Lower lobe of right lung (tissue), 2 donors: ENCODE data around the gene RAB14. TPM values are rescaled to one million over a fixed set of nuclear protein-coding genes. Genes with fewer than 3 reads are reported as not detected.
"Not testable (repeated sequence)": the region's sequence is repeated elsewhere in the genome, so short reads cannot be mapped to it uniquely, and the experiment has no call there.

ENCODE experiments used
- ATAC-seq, 2 donors: fragments of 200-7000 bp; cut with Tn5 transposase; one replicate each; pipeline ENCODE4 v1.9.1; 2020 to 2022; ENCODE audit warnings: mild to moderate bottlenecking in 2 of 2, moderate library complexity in 2 of 2
- DNase-seq: peaks from one replicate; pipeline ENCODE4 v3.0.0-alpha.2; 2020
- H3K27ac ChIP-seq: fragments of 200-600 bp; one replicate; pipeline ENCODE4 v1.8.0; 2022
- H3K27me3 ChIP-seq: fragments of 200-600 bp; one replicate; pipeline ENCODE4 v1.8.0; 2022; ENCODE audit warnings: low read depth
- H3K36me3 ChIP-seq: fragments of 200-600 bp; one replicate; pipeline ENCODE4 v1.8.0; 2022; ENCODE audit warnings: mild to moderate bottlenecking
- H3K4me1 ChIP-seq: fragments of 200-600 bp; one replicate; pipeline ENCODE4 v1.8.0; 2022
- H3K4me3 ChIP-seq: fragments of 200-600 bp; one replicate; pipeline ENCODE4 v1.8.0; 2022; ENCODE audit warnings: mild to moderate bottlenecking
- H3K9me3 ChIP-seq: fragments of 200-600 bp; one replicate; pipeline ENCODE4 v1.8.0; 2022
- intact Hi-C: fragments of 100-400 bp; cut with DNase I; formaldehyde crosslinking; loops from one replicate; pipeline ENCODE4 v1.11.0; 2022
- total RNA-seq: library from RNA; stranded (reverse); fragmentation: NEBNext Ultra II Directional; extraction: Animal tissue kit (Norgen Biotek cat#: 25700); gene quantifications from one replicate; pipeline ENCODE4 v1.2.1, GENCODE V29; 2021
- TF ChIP-seq, protein P1 (sequence below): fragments of 200-600 bp; IDR thresholded peaks from one replicate; pipeline ENCODE4 v1.8.0; 2022; ENCODE audit warnings: antibody characterized with exemption, mild to moderate bottlenecking
- donor health status: DM: no; HTN: yes; CAD: no; lungs with severe emphysema.

RAB14 gene
- total RNA-seq, 1 donor from 2014 or later, result 101 TPM

DNA sequence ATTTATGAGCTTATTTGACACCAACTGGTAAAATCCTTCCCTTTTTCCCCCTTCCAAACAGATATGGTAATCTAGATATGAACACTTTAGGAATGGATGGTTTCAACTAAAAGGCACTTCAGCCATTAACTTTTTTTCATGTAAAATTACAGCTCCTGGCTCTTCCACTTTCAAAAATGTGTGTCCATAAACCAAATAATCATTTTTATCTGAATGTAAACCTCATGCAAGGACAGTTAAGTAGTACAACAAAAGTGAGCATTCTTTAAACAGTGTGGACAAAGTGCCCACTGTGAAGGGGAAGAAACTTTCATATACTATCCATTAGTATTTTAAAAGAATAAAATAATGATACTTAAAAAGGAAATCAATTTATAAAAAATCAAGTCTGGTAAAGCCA lies 17.2 kb downstream of the RAB14 start:
- peaks cover 60% of the 10 kb centered on the region for H3K4me1 ChIP-seq
- H3K4me3 ChIP-seq, result no peak overlapping the region
- TF ChIP-seq, protein P1, sequence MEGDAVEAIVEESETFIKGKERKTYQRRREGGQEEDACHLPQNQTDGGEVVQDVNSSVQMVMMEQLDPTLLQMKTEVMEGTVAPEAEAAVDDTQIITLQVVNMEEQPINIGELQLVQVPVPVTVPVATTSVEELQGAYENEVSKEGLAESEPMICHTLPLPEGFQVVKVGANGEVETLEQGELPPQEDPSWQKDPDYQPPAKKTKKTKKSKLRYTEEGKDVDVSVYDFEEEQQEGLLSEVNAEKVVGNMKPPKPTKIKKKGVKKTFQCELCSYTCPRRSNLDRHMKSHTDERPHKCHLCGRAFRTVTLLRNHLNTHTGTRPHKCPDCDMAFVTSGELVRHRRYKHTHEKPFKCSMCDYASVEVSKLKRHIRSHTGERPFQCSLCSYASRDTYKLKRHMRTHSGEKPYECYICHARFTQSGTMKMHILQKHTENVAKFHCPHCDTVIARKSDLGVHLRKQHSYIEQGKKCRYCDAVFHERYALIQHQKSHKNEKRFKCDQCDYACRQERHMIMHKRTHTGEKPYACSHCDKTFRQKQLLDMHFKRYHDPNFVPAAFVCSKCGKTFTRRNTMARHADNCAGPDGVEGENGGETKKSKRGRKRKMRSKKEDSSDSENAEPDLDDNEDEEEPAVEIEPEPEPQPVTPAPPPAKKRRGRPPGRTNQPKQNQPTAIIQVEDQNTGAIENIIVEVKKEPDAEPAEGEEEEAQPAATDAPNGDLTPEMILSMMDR, result no peak
- peaks cover 60% of the 10 kb centered on the region for H3K36me3 ChIP-seq
- DNase-seq (no peak), ATAC-seq (no peak)
- no peaks in the 10 kb centered on the region for H3K9me3 ChIP-seq
- intact Hi-C loops, result no loop called here
- H3K27ac ChIP-seq, result no peak overlapping the region
- no peaks in the 10 kb centered on the region for H3K27me3 ChIP-seq

DNA sequence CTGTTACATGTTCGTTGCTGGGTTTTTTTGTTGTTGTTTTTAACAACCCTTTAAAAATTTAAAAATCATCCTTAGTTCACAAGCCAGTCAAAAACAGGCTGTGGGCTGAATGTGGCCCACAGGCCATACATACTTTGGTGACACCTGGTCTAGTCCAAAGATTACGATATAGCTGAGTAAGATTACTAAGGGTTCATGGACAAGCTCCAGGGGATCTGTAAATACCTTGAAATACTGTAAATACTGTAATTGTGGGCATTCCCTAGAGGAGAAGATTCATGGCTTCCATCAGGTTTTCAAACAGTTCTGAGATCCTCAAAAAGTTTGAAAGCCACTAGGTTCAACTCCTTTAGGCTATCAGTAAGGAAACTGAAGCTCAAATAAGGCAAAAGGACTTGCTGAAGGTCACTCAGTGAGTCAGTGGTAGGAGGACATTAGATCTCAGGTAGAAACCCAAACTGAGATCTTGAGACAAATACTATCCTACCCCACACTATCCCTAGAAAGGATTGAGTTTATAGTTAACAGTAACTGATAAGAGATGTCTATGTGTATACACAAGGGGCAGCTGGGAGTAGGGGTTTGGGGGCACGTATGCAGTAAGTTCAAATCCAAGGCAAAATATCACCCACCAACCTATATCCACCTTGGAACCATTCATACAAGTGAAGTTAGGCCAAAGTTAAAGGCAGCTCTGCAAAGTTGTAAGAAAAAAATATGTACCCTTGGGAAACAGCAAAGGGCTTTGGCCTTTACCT lies 17.8 kb downstream of the RAB14 start:
- ATAC-seq (no peak), DNase-seq (no peak)
- TF ChIP-seq, protein P1, result no peak
- intact Hi-C loops, result no loop called here
- no peaks in the 10 kb centered on the region for H3K27me3 ChIP-seq
- H3K27ac ChIP-seq, result no peak overlapping the region
- no peaks in the 10 kb centered on the region for H3K9me3 ChIP-seq
- peaks cover 60% of the 10 kb centered on the region for H3K36me3 ChIP-seq
- peaks cover 60% of the 10 kb centered on the region for H3K4me1 ChIP-seq
- H3K4me3 ChIP-seq, result no peak overlapping the region

DNA sequence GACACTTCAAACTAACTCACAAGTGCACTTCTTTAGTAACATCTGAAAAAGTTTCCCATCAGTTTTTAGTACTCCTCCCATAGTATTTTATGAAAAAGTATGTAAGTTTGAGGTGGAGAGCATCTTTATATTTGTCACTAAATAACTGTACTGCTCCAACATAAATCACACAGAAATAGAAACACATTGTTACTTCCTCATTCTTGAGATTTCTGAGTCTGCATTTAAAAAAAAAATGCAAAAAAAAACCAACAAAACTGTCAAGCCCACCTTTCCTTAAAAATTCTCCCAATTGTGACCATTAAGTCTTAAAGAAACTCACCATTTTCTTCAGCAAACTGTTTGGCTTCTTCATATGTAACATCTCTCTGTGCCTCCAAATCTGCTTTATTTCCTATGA lies 18.7 kb downstream of the RAB14 start:
- TF ChIP-seq, protein P1, result no peak
- H3K36me3 ChIP-seq, result peaks cover 65% of the 10 kb centered on the region
- no peak overlapping the region for H3K4me3 ChIP-seq
- H3K9me3 ChIP-seq, result no peaks in the 10 kb centered on the region
- ATAC-seq (no peak), DNase-seq (no peak)
- H3K27me3 ChIP-seq, result no peaks in the 10 kb centered on the region
- intact Hi-C loops, result no loop called here
- no peak overlapping the region for H3K27ac ChIP-seq
- peaks cover 60% of the 10 kb centered on the region for H3K4me1 ChIP-seq

DNA sequence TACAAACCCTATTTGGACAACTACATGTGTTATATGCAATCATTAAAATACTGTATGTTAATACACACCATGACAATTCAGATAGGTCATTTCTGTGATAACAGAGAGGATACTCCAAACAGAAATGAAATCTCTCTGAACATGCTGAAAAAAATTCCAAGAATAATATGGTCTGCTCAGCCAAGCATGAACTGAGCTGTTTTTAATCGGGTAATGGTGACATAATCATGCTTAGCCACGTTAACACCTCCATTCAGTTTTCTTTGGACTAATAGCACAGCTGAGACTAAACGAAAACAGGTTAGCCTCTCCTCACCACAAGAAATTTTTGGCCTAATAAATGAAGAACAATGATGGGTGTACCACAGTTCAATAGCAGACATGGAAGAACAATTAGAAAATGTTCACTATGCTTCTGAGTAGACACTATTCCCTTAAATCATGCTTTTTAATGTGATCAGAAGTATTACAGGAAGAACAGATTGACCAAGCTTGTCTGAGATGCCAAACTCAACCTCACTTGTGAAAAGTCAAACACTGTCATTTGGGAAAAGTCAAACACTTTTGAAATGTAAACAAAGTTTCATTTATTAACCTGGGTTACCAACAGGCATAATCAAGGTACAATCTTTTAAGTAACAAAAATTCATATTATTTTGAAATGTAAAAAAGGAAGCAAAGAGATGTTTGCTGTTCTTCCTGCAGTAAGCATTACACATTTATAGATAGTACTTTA lies 19.4 kb downstream of the RAB14 start:
- Histone ChIP-seq H3K4me1 (peaks cover 58% of the 10 kb centered on the region), H3K9me3 (no peaks in the 10 kb centered on the region), H3K4me3 (no peak overlapping the region), H3K27ac (no peak overlapping the region), H3K36me3 (peaks cover 72% of the 10 kb centered on the region), H3K27me3 (no peaks in the 10 kb centered on the region)
- intact Hi-C loops, result no loop called here
- ATAC-seq (peak in 1 of 2 donors; percentile 59), DNase-seq (no peak)
- TF ChIP-seq, protein P1, result no peak

DNA sequence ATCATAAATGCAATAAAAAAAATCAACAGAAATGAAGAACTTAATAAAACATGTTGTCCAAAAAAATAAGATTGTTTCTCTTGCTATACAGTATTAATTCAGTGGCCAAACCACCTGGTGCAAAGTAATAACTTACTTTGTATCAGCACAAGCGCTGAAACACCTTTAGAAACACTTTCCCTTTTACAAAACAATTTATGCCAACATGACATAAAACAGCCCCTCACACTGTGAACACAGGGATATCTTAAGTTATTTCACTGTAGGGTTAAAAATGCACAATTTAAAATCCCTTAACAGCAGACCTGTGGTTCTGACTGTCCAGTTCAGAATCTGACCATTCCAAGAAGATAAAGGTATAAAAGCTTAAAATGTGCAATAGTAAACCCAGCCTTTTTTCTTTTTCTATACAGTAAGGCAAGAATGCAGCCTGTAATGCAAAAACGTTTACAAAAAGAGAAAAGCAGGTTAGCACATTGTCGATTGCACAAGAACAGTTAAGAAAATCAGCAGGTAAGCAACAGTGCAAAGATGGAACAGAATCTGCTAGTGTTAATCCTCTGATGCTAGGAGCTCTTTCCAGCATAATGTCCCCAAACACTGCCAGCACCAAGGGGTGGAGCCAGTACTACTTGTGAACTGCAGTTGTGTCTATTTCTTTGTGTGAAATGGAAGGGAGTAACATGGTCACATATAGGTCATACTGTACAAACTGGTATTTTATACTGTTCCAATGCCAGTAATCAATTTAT lies 21.6 kb downstream of the RAB14 start:
- Histone ChIP-seq H3K9me3 (no peaks in the 10 kb centered on the region), H3K4me3 (no peak overlapping the region), H3K27ac (no peak overlapping the region), H3K36me3 (peaks cover 79% of the 10 kb centered on the region), H3K4me1 (peaks cover 39% of the 10 kb centered on the region), H3K27me3 (no peaks in the 10 kb centered on the region)
- DNase-seq (no peak), ATAC-seq (no peak)
- TF ChIP-seq, protein P1, result no peak
- intact Hi-C loops, result no loop called here

DNA sequence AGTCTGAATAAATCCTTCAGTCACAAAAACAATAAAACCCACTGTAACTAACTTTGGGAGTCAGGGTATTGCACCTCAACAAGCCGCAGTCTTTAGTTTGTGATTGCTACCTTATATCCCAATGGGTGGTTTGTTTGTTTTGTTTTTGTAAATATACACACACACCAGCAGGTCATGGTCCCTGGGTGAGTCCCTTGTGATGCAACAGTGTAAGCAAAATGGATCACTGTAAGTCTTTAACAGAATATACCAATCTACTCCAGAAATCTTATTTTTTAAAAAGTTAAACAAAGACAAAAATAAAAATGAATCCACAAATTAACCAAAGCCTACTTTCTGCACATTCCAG lies 22.3 kb downstream of the RAB14 start:
- Histone ChIP-seq H3K36me3 (peaks cover 87% of the 10 kb centered on the region), H3K4me1 (peaks cover 31% of the 10 kb centered on the region)
- H3K27ac ChIP-seq, H3K4me3 ChIP-seq, H3K9me3 ChIP-seq, intact Hi-C loops, DNase-seq, H3K27me3 ChIP-seq: not testable (repeated sequence)
- ATAC-seq, result peak in 1 of 2 donors; percentile 25
